H1 (cell line): ENCODE measurements around the gene CEP89. TPM values are rescaled to one million over a fixed set of nuclear protein-coding genes. Genes with fewer than 3 reads are reported as not detected.

ENCODE experiments used
- CTCF ChIA-PET: fragments of 300-600 bp; sonication (Branson Sonifier 250); formaldehyde crosslinking; loops from one replicate; lab custom pipeline; 2021; ENCODE audit not compliant: partially characterized antibody; lab: Charles Lee
- POLR2A ChIA-PET: fragments of 300-600 bp; sonication (Branson Sonifier 250); formaldehyde crosslinking; loops from one replicate; lab custom pipeline; 2021; ENCODE audit warnings: inconsistent platforms; ENCODE audit not compliant: partially characterized antibody; lab: Charles Lee
- DNase-seq, 2 experiments: peaks; one replicate each; pipeline versions ENCODE4 v3.0.0 to v3.0.0-alpha.2; 2010 to 2022; ENCODE audit warnings: low spot score in 2 of 2, low read depth in 1 of 2, mixed read lengths in 1 of 2
- FAIRE-seq: peaks from 2 replicates; lab custom pipeline; 2011; peaks lifted over from hg19 to GRCh38; lab: Jason Lieb, UNC
- H2AFZ ChIP-seq: 2 replicates; pipeline ENCODE4 v1.8.1; 2012; ENCODE audit warnings: low read length, inconsistent platforms
- H2AK5ac ChIP-seq: 2 replicates; pipeline ENCODE4 v1.6.1; 2013; ENCODE audit warnings: low read depth, low read length
- H2BK120ac ChIP-seq: replicated peaks from 2 replicates; pipeline ENCODE3; 2013; ENCODE audit warnings: low read depth, low read length, inconsistent platforms
- H2BK12ac ChIP-seq: 2 replicates; pipeline ENCODE4 v1.6.1; 2013; ENCODE audit warnings: low read depth, low read length
- H2BK15ac ChIP-seq: 2 replicates; pipeline ENCODE4 v1.6.1; 2013; ENCODE audit warnings: low read length
- H2BK20ac ChIP-seq: 2 replicates; pipeline ENCODE4 v1.6.1; 2013; ENCODE audit warnings: low read length
- H2BK5ac ChIP-seq: 2 replicates; pipeline ENCODE4 v1.6.1; 2013; ENCODE audit warnings: low read depth, low read length
- H3K14ac ChIP-seq: 2 replicates; pipeline ENCODE4 v1.6.1; 2013; ENCODE audit warnings: inconsistent platforms; ENCODE audit not compliant: insufficient read length
- H3K18ac ChIP-seq: 2 replicates; pipeline ENCODE4 v1.6.1; 2013; ENCODE audit warnings: low read length; ENCODE audit errors: extremely low read depth
- H3K23ac ChIP-seq: 2 replicates; pipeline ENCODE4 v1.6.1; 2013; ENCODE audit warnings: inconsistent platforms; ENCODE audit not compliant: insufficient read length
- H3K23me2 ChIP-seq: 2 replicates; pipeline ENCODE4 v1.6.1; 2013; ENCODE audit warnings: low read depth, low read length
- H3K27ac ChIP-seq: 2 replicates; pipeline ENCODE4 v1.6.1; 2011; ENCODE audit warnings: low read depth, low read length, inconsistent platforms
- H3K27me3 ChIP-seq, 4 experiments: replicated peaks in 1 of 4; 1 replicate in 1 of 4; 2 replicates in 3 of 4; pipeline versions ENCODE4 v1.6.1 to v1.8.1; 2011 to 2013; ENCODE audit warnings: low read length in 3 of 4, mild to moderate bottlenecking in 3 of 4, inconsistent platforms in 2 of 4, mixed read lengths in 2 of 4, moderate library complexity in 1 of 4; ENCODE audit not compliant: control insufficient read depth in 3 of 4, insufficient read depth in 3 of 4; ENCODE audit errors: extremely low read depth in 1 of 4
- H3K36me3 ChIP-seq, 4 experiments: 2 replicates each; pipeline versions ENCODE4 v1.6.1 to v1.8.1; 2011 to 2013; ENCODE audit warnings: mild to moderate bottlenecking in 4 of 4, low read length in 3 of 4, moderate library complexity in 2 of 4, control low read depth in 1 of 4, inconsistent platforms in 1 of 4; ENCODE audit not compliant: insufficient read depth in 4 of 4, control insufficient read depth in 2 of 4
- H3K4ac ChIP-seq: replicated peaks from 2 replicates; pipeline ENCODE3; 2013; ENCODE audit warnings: low read length, low read depth, mixed read lengths, inconsistent platforms; ENCODE audit not compliant: insufficient read length
- H3K4me1 ChIP-seq, 4 experiments: replicated peaks in 1 of 4; 1 replicate in 1 of 4; 2 replicates in 3 of 4; pipeline versions ENCODE4 v1.6.1 to v1.8.1; 2011 to 2013; ENCODE audit warnings: low read length in 3 of 4, inconsistent platforms in 2 of 4, mixed read lengths in 1 of 4; ENCODE audit not compliant: insufficient read depth in 4 of 4, control insufficient read depth in 3 of 4
- H3K4me2 ChIP-seq, 2 experiments: 2 replicates each; pipeline versions ENCODE4 v1.6.1 to v1.8.1; 2011 to 2013; ENCODE audit warnings: low read depth in 2 of 2, low read length in 2 of 2, control low read depth in 1 of 2, inconsistent platforms in 1 of 2, mild to moderate bottlenecking in 1 of 2; ENCODE audit not compliant: insufficient read depth in 1 of 2
- H3K4me3 ChIP-seq, 4 experiments: fragments of 200-600, 300-600 bp in 1 of 4; sonication (generic), shearing (Covaris generic), sonication (Bioruptor Twin) in 1 of 4; 2 replicates each; pipeline versions ENCODE4 v1.5.1 to v1.8.1; 2011 to 2016; ENCODE audit warnings: low read length in 4 of 4, low read depth in 3 of 4, control low read depth in 2 of 4, inconsistent platforms in 2 of 4, mild to moderate bottlenecking in 2 of 4, mixed read lengths in 1 of 4, moderate library complexity in 1 of 4; ENCODE audit not compliant: insufficient read depth in 2 of 4; ENCODE audit errors: extremely low read depth in 1 of 4
- H3K56ac ChIP-seq: replicated peaks from 2 replicates; pipeline ENCODE3; 2013; ENCODE audit warnings: low read depth, mild to moderate bottlenecking, mixed read lengths, low read length, inconsistent platforms; ENCODE audit not compliant: insufficient read length
- H3K79me1 ChIP-seq: 2 replicates; pipeline ENCODE4 v1.6.1; 2013; ENCODE audit warnings: low read depth, low read length, control low read depth
- H3K79me2 ChIP-seq, 2 experiments: 2 replicates each; pipeline versions ENCODE4 v1.6.1 to v1.8.1; 2012 to 2013; ENCODE audit warnings: low read length in 2 of 2, mild to moderate bottlenecking in 2 of 2, inconsistent platforms in 1 of 2; ENCODE audit not compliant: insufficient read depth in 2 of 2, control insufficient read depth in 1 of 2
- H3K9ac ChIP-seq, 4 experiments: replicated peaks in 1 of 4; 1 replicate in 1 of 4; 2 replicates in 3 of 4; pipeline versions ENCODE4 v1.6.1 to v1.8.1; 2011 to 2013; ENCODE audit warnings: low read depth in 3 of 4, low read length in 3 of 4, control low read depth in 2 of 4, mild to moderate bottlenecking in 2 of 4, moderate library complexity in 2 of 4, inconsistent platforms in 1 of 4; ENCODE audit errors: extremely low read depth in 1 of 4
- H3K9me3 ChIP-seq, 2 experiments: 2 replicates each; pipeline versions ENCODE4 v1.6.1 to v1.8.1; 2012 to 2013; ENCODE audit warnings: mild to moderate bottlenecking in 2 of 2, moderate library complexity in 2 of 2, control low read depth in 1 of 2, inconsistent platforms in 1 of 2, low read depth in 1 of 2, low read length in 1 of 2, mixed read lengths in 1 of 2; ENCODE audit not compliant: insufficient read depth in 2 of 2
- H4K20me1 ChIP-seq, 2 experiments: replicated peaks in 1 of 2; 2 replicates each; pipeline versions ENCODE3 to v1.8.1; 2011 to 2013; ENCODE audit warnings: inconsistent platforms in 2 of 2, low read length in 2 of 2, mild to moderate bottlenecking in 1 of 2; ENCODE audit not compliant: insufficient read depth in 2 of 2, control insufficient read depth in 1 of 2
- H4K5ac ChIP-seq: 2 replicates; pipeline ENCODE4 v1.6.1; 2013; ENCODE audit warnings: low read length, low read depth, mixed read lengths, inconsistent platforms; ENCODE audit not compliant: insufficient read length
- H4K8ac ChIP-seq: 2 replicates; pipeline ENCODE4 v1.8.0; 2013; ENCODE audit warnings: mild to moderate bottlenecking, moderate library complexity, low read length, inconsistent platforms; ENCODE audit not compliant: insufficient read depth; ENCODE audit errors: extremely low read depth
- H4K91ac ChIP-seq: replicated peaks from 2 replicates; pipeline ENCODE3; 2013; ENCODE audit warnings: low read length, mixed read lengths, inconsistent platforms; ENCODE audit not compliant: insufficient read length
- ASH2L ChIP-seq: fragments of 200-600, 300-600 bp; sonication (generic); IDR thresholded peaks from one replicate; pipeline ENCODE4 v1.7.1; 2017; ENCODE audit warnings: low read length
- BRCA1 ChIP-seq: IDR thresholded peaks from 2 replicates; pipeline ENCODE4 v1.6.1; 2012; ENCODE audit warnings: low read depth, low read length, improper control_type of control experiment
- CBX5 ChIP-seq: fragments of 300-800, 300-1000 bp; sonication (generic); IDR thresholded peaks from 2 replicates; pipeline ENCODE4 v1.7.1; 2016; ENCODE audit warnings: antibody characterized with exemption, low read length, low read depth
- EGR1 ChIP-seq: IDR thresholded peaks from 2 replicates; pipeline ENCODE4 v1.6.1; 2011; ENCODE audit warnings: low read depth, low read length, borderline replicate concordance
- EP300 ChIP-seq, 2 experiments: IDR thresholded peaks; 1 replicate in 1 of 2; 2 replicates in 1 of 2; pipeline ENCODE4 v1.6.1; 2011 to 2012; ENCODE audit warnings: low read depth in 2 of 2, low read length in 2 of 2, mild to moderate bottlenecking in 2 of 2, borderline replicate concordance in 1 of 2, inconsistent platforms in 1 of 2, moderate library complexity in 1 of 2
- KDM4A ChIP-seq: IDR thresholded peaks from one replicate; pipeline ENCODE4 v1.7.1; 2012; ENCODE audit warnings: low read depth, mild to moderate bottlenecking, moderate library complexity, low read length, inconsistent platforms; ENCODE audit not compliant: severe bottlenecking
- MAFK ChIP-seq: IDR thresholded peaks from 2 replicates; pipeline ENCODE4 v1.6.1; 2012; ENCODE audit warnings: low read depth, mild to moderate bottlenecking, improper control_type of control experiment, low read length
- RAD21 ChIP-seq, 2 experiments: IDR thresholded peaks in 1 of 2; conservative IDR thresholded peaks in 1 of 2; 2 replicates each; pipeline ENCODE4 v1.6.1; 2011; ENCODE audit warnings: low read depth in 2 of 2, low read length in 2 of 2, improper control_type of control experiment in 1 of 2, inconsistent platforms in 1 of 2, mild to moderate bottlenecking in 1 of 2, moderate library complexity in 1 of 2
- SP2 ChIP-seq: IDR thresholded peaks from 2 replicates; pipeline ENCODE4 v1.6.1; 2012; ENCODE audit warnings: mild to moderate bottlenecking, low read length, inconsistent platforms
- TCF12 ChIP-seq: IDR thresholded peaks from 2 replicates; pipeline ENCODE4 v1.6.1; 2011; ENCODE audit warnings: low read depth, mild to moderate bottlenecking, low read length
- WGBS, 2 experiments: shearing (Covaris generic) in 1 of 2; methylation state at CpG; one replicate each; pipeline versions ENCODE4 v1.1.6 to v1.1.7; 2013 to 2015; ENCODE audit warnings: low lambda C conversion rate in 2 of 2, mixed read lengths in 2 of 2, inconsistent platforms in 1 of 2, low coverage in 1 of 2, missing lambda C conversion rate in 1 of 2; ENCODE audit not compliant: insufficient replicate concordance in 2 of 2, insufficient coverage in 1 of 2, insufficient read length in 1 of 2; ENCODE audit errors: extremely low coverage in 1 of 2, missing lambda C conversion rate in 1 of 2; 5-methylcytosine and 5-hydroxymethylcytosine counted together
- polyA plus RNA-seq, 7 experiments: library from polyadenylated mRNA; depleted of rRNA in 3 of 7; stranded (reverse) in 5 of 7; unstranded in 2 of 7; fragments of >200 nt in 5 of 7; fragments of 200-250 nt in 2 of 7; gene quantifications; 1 replicate in 5 of 7; 2 replicates in 1 of 7; 4 replicates in 1 of 7; pipeline versions ENCODE4 v1.2.1 to v1.2.3, GENCODE V29; 2011 to 2013; ENCODE audit warnings: missing spikeins in 2 of 7, mixed read lengths in 2 of 7
- total RNA-seq: library from RNA; stranded (reverse); fragmentation: NEBNext Ultra II Directional; extraction: Animal tissue kit (Norgen Biotek cat#: 25700); gene quantifications from 2 replicates; pipeline ENCODE4 v1.2.1, GENCODE V29; 2021
- TF ChIP-seq, protein P1 (sequence below): IDR thresholded peaks from 2 replicates; pipeline ENCODE4 v1.6.1; 2011; ENCODE audit warnings: low read depth, mild to moderate bottlenecking, low read length; ENCODE audit not compliant: insufficient read depth
- TF ChIP-seq, protein P2 (sequence below): IDR thresholded peaks from 2 replicates; pipeline ENCODE4 v1.6.1; 2012; ENCODE audit warnings: inconsistent platforms

The CEP89 gene
- total and polyA plus RNA-seq, 2 of the 8 experiments (the other 6 are each of a cell fraction or from before 2014, with no cell fraction given) = 23.0 to 23.6 TPM

DNA sequence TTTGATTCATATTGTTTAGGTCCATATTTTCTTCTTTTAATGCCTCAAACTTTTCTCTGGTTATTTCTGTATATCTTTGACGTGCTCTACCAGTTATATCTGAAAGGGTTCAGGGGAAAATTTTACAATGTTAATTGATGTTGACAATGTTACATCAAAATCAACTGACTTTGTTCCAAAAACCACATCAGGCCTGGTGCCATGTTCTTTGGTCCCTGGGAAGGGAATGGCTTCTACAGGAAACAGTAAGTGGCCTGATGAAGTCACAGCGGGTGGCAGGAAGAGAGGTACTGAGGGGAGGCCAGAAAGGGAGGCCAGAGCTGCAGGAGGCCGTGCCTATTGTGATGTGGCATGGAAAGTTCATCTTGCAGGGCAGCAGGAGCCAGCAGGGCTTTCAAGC lies 38.2 kb downstream of the CEP89 start:
- DNase-seq = no peak
- no peak overlapping the region for H3K18ac ChIP-seq
- H4K91ac ChIP-seq = no peak overlapping the region
- no peaks in the 10 kb centered on the region for H3K23me2 ChIP-seq
- no peak overlapping the region for H3K27ac ChIP-seq
- ChIA-PET POLR2A (interaction anchor here (0.6 kb wide), 1 partner anchor 9 kb away, joined by 3 read pairs; no protein-coding TSS in a partner anchor), CTCF (interaction anchor here (1.1 kb wide), 1 partner anchor 13 kb away, joined by 3 read pairs; no protein-coding TSS in a partner anchor)
- no peak overlapping the region for H3K4ac ChIP-seq
- H3K4me3 ChIP-seq = no peak overlapping the region
- H3K4me2 ChIP-seq = no peak overlapping the region
- no peak overlapping the region for H3K23ac ChIP-seq
- no peak overlapping the region for H2BK120ac ChIP-seq
- no peak overlapping the region for H2BK12ac ChIP-seq
- H3K79me2 ChIP-seq = no peaks in the 10 kb centered on the region
- H2BK5ac ChIP-seq = no peak overlapping the region
- no peak overlapping the region for H2BK20ac ChIP-seq
- 83% methylated on average over 3 of the region's 3 CpGs; no CpG with 5 or more reads in 1 of the 2 experiments for WGBS, 2 experiments
- H4K20me1 ChIP-seq = no peaks in the 10 kb centered on the region
- H3K14ac ChIP-seq = no peak overlapping the region
- H2AFZ ChIP-seq = no peak overlapping the region
- no peaks in the 10 kb centered on the region for H3K9me3 ChIP-seq
- H3K56ac ChIP-seq = no peak overlapping the region
- H4K5ac ChIP-seq = no peak overlapping the region
- no peak overlapping the region for H2AK5ac ChIP-seq
- H3K27me3 ChIP-seq = no peaks in the 10 kb centered on the region
- H2BK15ac ChIP-seq = no peak overlapping the region
- no peak overlapping the region for H4K8ac ChIP-seq
- no peaks in the 10 kb centered on the region for H3K4me1 ChIP-seq
- no peak for FAIRE-seq
- no peaks in the 10 kb centered on the region; a peak in 2 of 8 replicates for H3K36me3 ChIP-seq
- H3K79me1 ChIP-seq = no peaks in the 10 kb centered on the region
- no peak overlapping the region for H3K9ac ChIP-seq
- TF ChIP-seq BRCA1 = no peak
- TF ChIP-seq SP2 = no peak
- TF ChIP-seq CBX5 = no peak
- TF ChIP-seq EGR1 = no peak
- no peak for TF ChIP-seq RAD21 (IDR thresholded peaks at IDR 0.05 in 1 of 2, conservative IDR thresholded peaks at IDR 0.05 in 1 of 2; ENCODE audit: low read depth in 2 of 2, low read length in 2 of 2)
- TF ChIP-seq TCF12 = no peak
- TF ChIP-seq EP300 (IDR thresholded peaks at IDR 0.05; ENCODE audit: borderline replicate concordance in 1 of 2, low read depth in 2 of 2, low read length in 2 of 2) = no peak
- TF ChIP-seq, protein P1, sequence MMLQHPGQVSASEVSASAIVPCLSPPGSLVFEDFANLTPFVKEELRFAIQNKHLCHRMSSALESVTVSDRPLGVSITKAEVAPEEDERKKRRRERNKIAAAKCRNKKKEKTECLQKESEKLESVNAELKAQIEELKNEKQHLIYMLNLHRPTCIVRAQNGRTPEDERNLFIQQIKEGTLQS = no peak
- no peak for TF ChIP-seq KDM4A
- TF ChIP-seq, protein P2, sequence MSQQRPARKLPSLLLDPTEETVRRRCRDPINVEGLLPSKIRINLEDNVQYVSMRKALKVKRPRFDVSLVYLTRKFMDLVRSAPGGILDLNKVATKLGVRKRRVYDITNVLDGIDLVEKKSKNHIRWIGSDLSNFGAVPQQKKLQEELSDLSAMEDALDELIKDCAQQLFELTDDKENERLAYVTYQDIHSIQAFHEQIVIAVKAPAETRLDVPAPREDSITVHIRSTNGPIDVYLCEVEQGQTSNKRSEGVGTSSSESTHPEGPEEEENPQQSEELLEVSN = no peak
- no peak for TF ChIP-seq MAFK
- no peak for TF ChIP-seq ASH2L
